A549 (cell line): Measurements from ENCODE around the gene THSD7A. TPM values are rescaled to one million over a fixed set of nuclear protein-coding genes. Genes with fewer than 3 reads are reported as not detected.

Experiments used
- ATAC-seq, 2 experiments: fragments of 200-7000 bp in 1 of 2; fragments of >200 bp in 1 of 2; cut with Nextera tagmentation in 1 of 2; cut with Tn5 transposase in 1 of 2; 3 replicates each; pipeline versions ENCODE4 v1.8.0 to v1.9.1; 2018 to 2020; ENCODE audit warnings: mild to moderate bottlenecking in 1 of 2, moderate library complexity in 1 of 2
- CTCF ChIA-PET: fragments of 300-600 bp; sonication (Branson Sonifier 250); formaldehyde crosslinking; extraction: SDS; loops from one replicate; lab custom pipeline; 2021; ENCODE audit warnings: antibody characterized with exemption, inconsistent platforms; lab: Yijun Ruan, JAX
- POLR2A ChIA-PET: fragments of 350-600 bp; formaldehyde crosslinking; extraction: SDS; loops from one replicate; lab custom pipeline; 2021; ENCODE audit warnings: antibody characterized with exemption, inconsistent platforms; lab: Yijun Ruan, JAX
- DNase-seq, 2 experiments: peaks; one replicate each; pipeline versions ENCODE4 v3.0.0 to v3.0.0-alpha.2; 2011 to 2016; ENCODE audit warnings: low read depth in 1 of 2, low spot score in 1 of 2
- FAIRE-seq: peaks from 2 replicates; lab custom pipeline; 2011; peaks lifted over from hg19 to GRCh38; lab: Jason Lieb, UNC
- H3K27ac ChIP-seq, 2 experiments: fragments of >200 bp; sonication (Bioruptor Twin); formaldehyde crosslinking; 3 replicates each; pipeline ENCODE4 v1.5.1; 2016 to 2017
- H3K4me1 ChIP-seq: fragments of >200 bp; sonication (Bioruptor Twin); formaldehyde crosslinking; 3 replicates; pipeline ENCODE4 v1.6.1; 2016
- H3K4me2 ChIP-seq: fragments of >200 bp; sonication (Bioruptor Twin); formaldehyde crosslinking; 3 replicates; pipeline ENCODE4 v1.6.1; 2016
- H3K4me3 ChIP-seq: fragments of >200 bp; sonication (Bioruptor Twin); formaldehyde crosslinking; 3 replicates; pipeline ENCODE4 v1.5.1; 2016
- H3K9me3 ChIP-seq: fragments of >200 bp; sonication (Bioruptor Twin); formaldehyde crosslinking; 3 replicates; pipeline ENCODE4 v1.6.1; 2016
- ATOH8 ChIP-seq: fragments of 250-450 bp; sonication (Bioruptor Pico); IDR thresholded peaks from 2 replicates; pipeline ENCODE4 v1.5.0; 2020; ENCODE audit warnings: low read depth, mild to moderate bottlenecking, moderate library complexity
- CBX2 ChIP-seq: fragments of 200-600 bp; sonication (generic); IDR thresholded peaks from 2 replicates; pipeline ENCODE4 v1.6.1; 2016; ENCODE audit warnings: low read depth, mild to moderate bottlenecking, borderline replicate concordance
- CBX8 ChIP-seq: fragments of 200-600 bp; sonication (generic); IDR thresholded peaks from 2 replicates; pipeline ENCODE4 v1.6.1; 2016
- CEBPB ChIP-seq, 2 experiments: fragments of >200 bp in 1 of 2; sonication (Bioruptor Twin) in 1 of 2; formaldehyde crosslinking in 1 of 2; IDR thresholded peaks; 2 replicates each; pipeline ENCODE4 v1.6.1; 2012 to 2016
- EP300 ChIP-seq, 2 experiments: fragments of >200 bp; sonication (Bioruptor Twin); formaldehyde crosslinking; IDR thresholded peaks; 2 replicates in 1 of 2; 3 replicates in 1 of 2; pipeline ENCODE4 v1.6.1; 2016 to 2017
- ESRRA ChIP-seq: fragments of 150-350 bp; IDR thresholded peaks from 2 replicates; pipeline ENCODE4 v1.6.1; 2014; ENCODE audit warnings: mild to moderate bottlenecking, low read length, borderline replicate concordance
- GATA3 ChIP-seq: IDR thresholded peaks from 2 replicates; pipeline ENCODE4 v1.6.1; 2012; ENCODE audit warnings: borderline replicate concordance
- HDAC2 ChIP-seq: fragments of 200-600 bp; sonication (generic); IDR thresholded peaks from 2 replicates; pipeline ENCODE4 v1.6.1; 2016
- HES2 ChIP-seq: fragments of >200 bp; sonication (Bioruptor Twin); formaldehyde crosslinking; IDR thresholded peaks from 2 replicates; pipeline ENCODE4 v1.6.1; 2016
- HMGXB4 ChIP-seq: fragments of 250-450 bp; sonication (Bioruptor Pico); IDR thresholded peaks from 2 replicates; pipeline ENCODE4 v1.5.0; 2021; ENCODE audit warnings: mild to moderate bottlenecking, moderate library complexity, borderline replicate concordance
- HOXA7 ChIP-seq: fragments of 250-450 bp; sonication (Bioruptor Pico); IDR thresholded peaks from 2 replicates; pipeline ENCODE4 v1.5.0; 2020; ENCODE audit warnings: mild to moderate bottlenecking, moderate library complexity
- JUN ChIP-seq, 2 experiments: fragments of >200 bp; sonication (Bioruptor Twin); formaldehyde crosslinking; IDR thresholded peaks; 2 replicates in 1 of 2; 3 replicates in 1 of 2; pipeline ENCODE4 v1.6.1; 2016 to 2017
- JUNB ChIP-seq: fragments of >200 bp; sonication (Bioruptor Twin); formaldehyde crosslinking; IDR thresholded peaks from 2 replicates; pipeline ENCODE4 v1.6.1; 2016
- KDM1A ChIP-seq: fragments of 200-600 bp; sonication (generic); IDR thresholded peaks from 2 replicates; pipeline ENCODE4 v1.6.1; 2016; ENCODE audit warnings: low read depth, mild to moderate bottlenecking
- MAFK ChIP-seq: fragments of 450-650 bp; IDR thresholded peaks from 2 replicates; pipeline ENCODE4 v1.6.1; 2014; ENCODE audit not compliant: partially characterized antibody
- MAX ChIP-seq: IDR thresholded peaks from 2 replicates; pipeline ENCODE4 v1.6.1; 2012
- MYC ChIP-seq: IDR thresholded peaks from 2 replicates; pipeline ENCODE4 v1.6.1; 2012; ENCODE audit warnings: mild to moderate bottlenecking, inconsistent platforms, low read length, improper control_type of control experiment, borderline replicate concordance
- NPAS2 ChIP-seq: fragments of 250-450 bp; sonication (Bioruptor Pico); IDR thresholded peaks from 2 replicates; pipeline ENCODE4 v1.8.0; 2022; ENCODE audit warnings: mild to moderate bottlenecking, moderate library complexity, borderline replicate concordance
- NR3C1 ChIP-seq: fragments of >200 bp; sonication (Bioruptor Twin); formaldehyde crosslinking; IDR thresholded peaks from 3 replicates; pipeline ENCODE4 v1.6.1; 2017
- PHF8 ChIP-seq: fragments of 200-600 bp; sonication (generic); IDR thresholded peaks from 2 replicates; pipeline ENCODE4 v1.6.1; 2016; ENCODE audit warnings: low read depth, mild to moderate bottlenecking, antibody characterized with exemption, moderate library complexity, borderline replicate concordance
- RAD21 ChIP-seq, 2 experiments: fragments of >200 bp in 1 of 2; sonication (Bioruptor Twin) in 1 of 2; formaldehyde crosslinking in 1 of 2; IDR thresholded peaks in 1 of 2; conservative IDR thresholded peaks in 1 of 2; 2 replicates in 1 of 2; 3 replicates in 1 of 2; pipeline ENCODE4 v1.6.1; 2012 to 2018; ENCODE audit warnings: inconsistent platforms in 1 of 2
- SMC3 ChIP-seq: fragments of >200 bp; sonication (Bioruptor Twin); formaldehyde crosslinking; IDR thresholded peaks from 3 replicates; pipeline ENCODE4 v1.6.1; 2018; ENCODE audit warnings: inconsistent platforms
- USF2 ChIP-seq: fragments of 450-650 bp; IDR thresholded peaks from 2 replicates; pipeline ENCODE4 v1.6.1; 2014; ENCODE audit warnings: antibody characterized with exemption
- ZSCAN20 ChIP-seq: fragments of 250-450 bp; sonication (Bioruptor Pico); IDR thresholded peaks from 2 replicates; pipeline ENCODE4 v1.8.0; 2022; ENCODE audit warnings: mild to moderate bottlenecking, moderate library complexity
- WGBS: methylation state at CpG from one replicate; pipeline ENCODE4 v1.1.6; 2017; ENCODE audit errors: missing lambda C conversion rate; 5-methylcytosine and 5-hydroxymethylcytosine counted together
- polyA plus RNA-seq, 4 experiments: library from polyadenylated mRNA; depleted of rRNA in 3 of 4; stranded (reverse); fragments of >200 nt; fragmentation: RNase III in 1 of 4; extraction: RNeasy Plus Mini Kit Qiagen cat#74134 plus additional on column Dnase treatment in 1 of 4; gene quantifications; 2 replicates in 3 of 4; 3 replicates in 1 of 4; pipeline ENCODE4 v1.2.3, GENCODE V29; 2011 to 2017
- TF ChIP-seq, protein P1 (sequence below): fragments of 150-350 bp; IDR thresholded peaks from 2 replicates; pipeline ENCODE4 v1.6.1; 2014; ENCODE audit warnings: low read depth, mild to moderate bottlenecking, low read length
- TF ChIP-seq, protein P2 (sequence below): fragments of >200 bp; sonication (Bioruptor Twin); formaldehyde crosslinking; IDR thresholded peaks from 3 replicates; pipeline ENCODE4 v1.6.1; 2016
- TF ChIP-seq, protein P3 (sequence below): IDR thresholded peaks from 2 replicates; pipeline ENCODE4 v1.6.1; 2012

The THSD7A gene
- polyA plus RNA-seq, 2 of the 4 experiments (the other 2 are of a cell fraction) = 5.7 to 11.8 TPM

DNA sequence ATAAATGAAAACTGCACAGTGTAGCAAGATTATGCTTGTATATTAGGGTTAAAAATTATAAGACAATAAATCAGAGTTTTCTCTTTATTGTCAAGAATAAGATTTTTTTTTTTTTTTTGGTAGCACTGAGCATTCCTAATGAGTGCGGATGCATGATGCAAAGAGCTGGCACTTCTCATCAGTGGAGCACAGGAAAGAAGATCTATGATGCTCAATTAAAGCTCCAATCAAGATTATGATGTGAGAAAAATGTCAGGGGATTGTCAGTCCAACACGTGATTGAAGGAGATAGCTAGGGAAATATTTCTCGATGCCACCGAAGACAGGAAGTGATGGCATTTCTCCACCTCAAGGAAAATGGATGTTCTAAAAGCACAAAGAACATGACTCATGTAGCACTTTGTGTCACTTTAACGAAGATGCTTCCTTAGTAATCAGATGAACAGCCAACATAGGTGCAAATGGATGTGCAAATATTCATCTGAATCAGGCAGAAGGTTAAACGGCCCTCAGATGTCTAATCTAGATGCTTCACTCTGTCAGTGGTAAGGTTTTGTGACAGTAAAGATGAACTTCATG lies 240.9 kb downstream of the THSD7A start:
- FAIRE-seq (no peak), ATAC-seq (no peak), DNase-seq (no peak)
- ChIA-PET POLR2A (no interaction called here), CTCF (no interaction called here)
- Histone ChIP-seq H3K4me2 (no peak overlapping the region), H3K9me3 (no peaks in the 10 kb centered on the region), H3K4me1 (peaks cover 24% of the 10 kb centered on the region), H3K27ac (no peak overlapping the region), H3K4me3 (no peak overlapping the region)
- TF ChIP-seq ESRRA (no peak), MAX (no peak), JUN (IDR thresholded peaks at IDR 0.05) (no peak), KDM1A (no peak), HOXA7 (no peak), USF2 (no peak), MYC (no peak), HDAC2 (no peak), GATA3 (no peak), JUNB (no peak), HMGXB4 (CRISPR knock-in tag) (no peak), SMC3 (no peak), MAFK (no peak)
- TF ChIP-seq, protein P1, sequence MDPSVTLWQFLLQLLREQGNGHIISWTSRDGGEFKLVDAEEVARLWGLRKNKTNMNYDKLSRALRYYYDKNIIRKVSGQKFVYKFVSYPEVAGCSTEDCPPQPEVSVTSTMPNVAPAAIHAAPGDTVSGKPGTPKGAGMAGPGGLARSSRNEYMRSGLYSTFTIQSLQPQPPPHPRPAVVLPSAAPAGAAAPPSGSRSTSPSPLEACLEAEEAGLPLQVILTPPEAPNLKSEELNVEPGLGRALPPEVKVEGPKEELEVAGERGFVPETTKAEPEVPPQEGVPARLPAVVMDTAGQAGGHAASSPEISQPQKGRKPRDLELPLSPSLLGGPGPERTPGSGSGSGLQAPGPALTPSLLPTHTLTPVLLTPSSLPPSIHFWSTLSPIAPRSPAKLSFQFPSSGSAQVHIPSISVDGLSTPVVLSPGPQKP = no peak
- TF ChIP-seq, protein P2, sequence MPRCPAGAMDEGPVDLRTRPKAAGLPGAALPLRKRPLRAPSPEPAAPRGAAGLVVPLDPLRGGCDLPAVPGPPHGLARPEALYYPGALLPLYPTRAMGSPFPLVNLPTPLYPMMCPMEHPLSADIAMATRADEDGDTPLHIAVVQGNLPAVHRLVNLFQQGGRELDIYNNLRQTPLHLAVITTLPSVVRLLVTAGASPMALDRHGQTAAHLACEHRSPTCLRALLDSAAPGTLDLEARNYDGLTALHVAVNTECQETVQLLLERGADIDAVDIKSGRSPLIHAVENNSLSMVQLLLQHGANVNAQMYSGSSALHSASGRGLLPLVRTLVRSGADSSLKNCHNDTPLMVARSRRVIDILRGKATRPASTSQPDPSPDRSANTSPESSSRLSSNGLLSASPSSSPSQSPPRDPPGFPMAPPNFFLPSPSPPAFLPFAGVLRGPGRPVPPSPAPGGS = no peak
- TF ChIP-seq, protein P3, sequence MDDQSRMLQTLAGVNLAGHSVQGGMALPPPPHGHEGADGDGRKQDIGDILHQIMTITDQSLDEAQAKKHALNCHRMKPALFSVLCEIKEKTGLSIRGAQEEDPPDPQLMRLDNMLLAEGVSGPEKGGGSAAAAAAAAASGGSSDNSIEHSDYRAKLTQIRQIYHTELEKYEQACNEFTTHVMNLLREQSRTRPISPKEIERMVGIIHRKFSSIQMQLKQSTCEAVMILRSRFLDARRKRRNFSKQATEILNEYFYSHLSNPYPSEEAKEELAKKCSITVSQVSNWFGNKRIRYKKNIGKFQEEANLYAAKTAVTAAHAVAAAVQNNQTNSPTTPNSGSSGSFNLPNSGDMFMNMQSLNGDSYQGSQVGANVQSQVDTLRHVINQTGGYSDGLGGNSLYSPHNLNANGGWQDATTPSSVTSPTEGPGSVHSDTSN = no peak
- WGBS = 58% methylated on average over 6 of the region's 6 CpGs

GRCh38 chr7:11589251-11589650 lies 242.7 kb downstream of the THSD7A start:
- Histone ChIP-seq H3K27ac (no peak overlapping the region), H3K9me3 (no peaks in the 10 kb centered on the region), H3K4me3 (no peak overlapping the region), H3K4me2 (no peak overlapping the region), H3K4me1 (peaks cover 24% of the 10 kb centered on the region)
- FAIRE-seq (no peak), ATAC-seq (no peak), DNase-seq (no peak)
- ChIA-PET CTCF (no interaction called here), POLR2A (no interaction called here)
- whole genome bisulfite sequencing = 86% methylated on average over 4 of the region's 4 CpGs
- TF ChIP-seq CEBPB (IDR thresholded peaks at IDR 0.05) (no peak), HOXA7 (no peak), ATOH8 (CRISPR knock-in tag) (no peak), NR3C1 (no peak), ZSCAN20 (no peak), PHF8 (no peak), HES2 (no peak), NPAS2 (CRISPR knock-in tag) (no peak), EP300 (IDR thresholded peaks at IDR 0.05) (no peak), JUNB (no peak), CBX2 (no peak), RAD21 (conservative IDR thresholded peaks at IDR 0.05 in 1 of 2, IDR thresholded peaks at IDR 0.05 in 1 of 2) (no peak), GATA3 (no peak), MYC (no peak), CBX8 (no peak)
- TF ChIP-seq, protein P1 = no peak
- TF ChIP-seq, protein P2 = no peak
- TF ChIP-seq, all 56 proteins: peak for 0
